HepG2 (cell line): ENCODE data around the gene ZNHIT1. TPM values are rescaled to one million over a fixed set of nuclear protein-coding genes. Genes with fewer than 3 reads are reported as not detected.
A peak's percentile ranks its signal among the peaks of the same experiment; 100 is the strongest.

Experiments used
- CREM ChIP-seq, 2 experiments: sonication (generic) in 1 of 2; formaldehyde crosslinking in 1 of 2; IDR thresholded peaks; 2 replicates each; pipeline versions ENCODE4 v1.4.0 to v1.6.1; 2016 to 2020; ENCODE audit warnings: antibody characterized with exemption in 1 of 2, mild to moderate bottlenecking in 1 of 2, missing genetic modification reagents in 1 of 2
- ELF3 ChIP-seq: IDR thresholded peaks from 2 replicates; pipeline ENCODE4 v1.6.1; 2016; ENCODE audit warnings: missing genetic modification reagents, missing compliant biosample characterization
- NFE2L2 ChIP-seq: fragments of 150-350 bp; IDR thresholded peaks from 2 replicates; pipeline ENCODE4 v1.6.1; 2014; ENCODE audit warnings: low read length
- NR2F6 ChIP-seq, 2 experiments: IDR thresholded peaks; 2 replicates each; pipeline ENCODE4 v1.6.1; 2016; ENCODE audit warnings: antibody characterized with exemption in 1 of 2, mild to moderate bottlenecking in 1 of 2
- PPARG ChIP-seq: conservative IDR thresholded peaks from 2 replicates; pipeline ENCODE4 v1.6.1; 2016; ENCODE audit warnings: missing biosample characterization, missing genetic modification reagents
- SCMH1 ChIP-seq: sonication (generic); formaldehyde crosslinking; IDR thresholded peaks from 2 replicates; pipeline ENCODE4 v1.9.0; 2021; ENCODE audit warnings: missing genetic modification reagents, mild to moderate bottlenecking, borderline replicate concordance
- SMAD1 ChIP-seq: sonication (generic); formaldehyde crosslinking; IDR thresholded peaks from 2 replicates; pipeline ENCODE4 v1.4.0; 2020; ENCODE audit warnings: missing genetic modification reagents, low read depth, mild to moderate bottlenecking, borderline replicate concordance
- SOX5 ChIP-seq: IDR thresholded peaks from 2 replicates; pipeline ENCODE4 v1.6.1; 2016; ENCODE audit warnings: borderline replicate concordance
- SRY ChIP-seq: sonication (generic); formaldehyde crosslinking; IDR thresholded peaks from 2 replicates; pipeline ENCODE4 v1.8.0; 2022; ENCODE audit warnings: mild to moderate bottlenecking, missing genetic modification reagents
- ZNF232 ChIP-seq: sonication (generic); formaldehyde crosslinking; IDR thresholded peaks from 2 replicates; pipeline ENCODE4 v1.4.0; 2020; ENCODE audit warnings: missing genetic modification reagents, borderline replicate concordance
- ZNF446 ChIP-seq: sonication (generic); formaldehyde crosslinking; IDR thresholded peaks from 2 replicates; pipeline ENCODE4 v1.5.0; 2020; ENCODE audit warnings: mild to moderate bottlenecking, missing genetic modification reagents
- ZNF674 ChIP-seq: sonication (generic); formaldehyde crosslinking; IDR thresholded peaks from 2 replicates; pipeline ENCODE4 v1.5.0; 2020; ENCODE audit warnings: low read depth, mild to moderate bottlenecking, missing genetic modification reagents
- ZSCAN30 ChIP-seq: sonication (generic); formaldehyde crosslinking; IDR thresholded peaks from 2 replicates; pipeline ENCODE4 v1.5.0; 2020; ENCODE audit warnings: mild to moderate bottlenecking, missing genetic modification reagents
- polyA plus RNA-seq, 8 experiments: library from polyadenylated mRNA; depleted of rRNA in 3 of 8; stranded (reverse) in 7 of 8; unstranded in 1 of 8; fragments of >200 nt; fragmentation: Illumina TruSeq in 4 of 8; extraction: Trizol in 4 of 8; gene quantifications; 2 replicates each; pipeline versions ENCODE4 v1.2.1 to v1.2.3, GENCODE V29; 2011 to 2016; ENCODE audit warnings: low read depth in 4 of 8, missing spikeins in 1 of 8, mixed read lengths in 1 of 8; ENCODE audit not compliant: insufficient read depth in 1 of 8
- total RNA-seq, 5 experiments: library from RNA; depleted of rRNA; stranded (reverse); fragments of >200 nt; fragmentation: Illumina TruSeq; extraction: Trizol; gene quantifications; 2 replicates each; pipeline ENCODE4 v1.2.3, GENCODE V29; 2016; ENCODE audit warnings: low read depth in 1 of 5
- TF ChIP-seq, protein P1 (sequence below): sonication (generic); formaldehyde crosslinking; IDR thresholded peaks from 2 replicates; pipeline ENCODE4 v1.5.1; 2020; ENCODE audit warnings: mild to moderate bottlenecking, missing genetic modification reagents, borderline replicate concordance
- TF ChIP-seq, protein P2 (sequence below): sonication (generic); formaldehyde crosslinking; IDR thresholded peaks from 2 replicates; pipeline ENCODE4 v1.4.0; 2020; ENCODE audit warnings: missing genetic modification reagents, borderline replicate concordance
- TF ChIP-seq, protein P3 (sequence below): IDR thresholded peaks from 2 replicates; pipeline ENCODE4 v1.6.1; 2016; ENCODE audit warnings: missing genetic modification reagents, missing compliant biosample characterization
- TF ChIP-seq, protein P4 (sequence below): sonication (generic); formaldehyde crosslinking; IDR thresholded peaks from 2 replicates; pipeline ENCODE4 v1.4.0; 2020; ENCODE audit warnings: missing genetic modification reagents

Gene ZNHIT1
- total and polyA plus RNA-seq, 2 of the 13 experiments (the other 11 are each of a cell fraction or from before 2014, with no cell fraction given): 32.5 to 64.5 TPM

DNA sequence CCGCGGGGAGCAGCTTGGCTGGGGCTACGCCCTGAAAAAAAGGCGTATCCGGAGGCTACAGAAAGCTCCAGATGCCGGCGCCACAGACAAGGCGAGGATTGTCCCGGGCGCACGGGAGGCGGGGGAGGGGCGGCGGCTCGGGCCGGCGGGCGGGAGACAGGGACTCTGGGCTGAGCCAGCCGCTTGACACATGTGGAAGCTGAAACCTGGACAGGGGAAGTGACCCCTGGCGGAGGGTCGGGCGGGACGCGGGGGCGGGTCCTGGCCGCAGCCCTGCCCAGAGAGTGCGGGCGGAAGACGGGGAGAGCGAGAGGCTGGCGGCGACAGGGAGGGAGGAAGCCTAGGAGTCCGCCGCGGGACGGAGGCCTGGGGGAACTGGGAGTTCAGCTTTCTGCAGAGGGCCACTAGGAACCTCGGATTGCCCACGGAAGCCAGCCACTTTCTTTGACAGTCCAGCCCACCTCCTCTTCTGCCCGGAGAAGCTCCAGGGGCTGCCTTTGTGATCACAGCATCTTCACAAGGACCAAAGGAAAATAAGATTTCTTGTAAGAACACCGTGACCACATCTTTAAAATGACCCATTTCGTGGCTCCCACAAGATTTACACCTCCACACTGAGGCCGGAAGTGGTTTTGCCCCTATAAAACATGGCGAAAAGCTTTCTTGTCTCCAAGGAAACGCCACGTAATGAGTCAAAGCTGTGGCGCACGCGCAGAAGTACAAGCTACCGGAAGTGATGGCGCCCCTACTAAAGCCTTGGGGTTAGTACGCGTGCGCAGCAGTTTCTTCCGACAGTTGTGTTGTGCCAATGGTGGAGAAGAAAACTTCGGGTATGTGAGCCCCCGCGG lies at the start of gene ZNHIT1, which contains the start of gene PLOD3 (continued):
- TF ChIP-seq, protein P1, sequence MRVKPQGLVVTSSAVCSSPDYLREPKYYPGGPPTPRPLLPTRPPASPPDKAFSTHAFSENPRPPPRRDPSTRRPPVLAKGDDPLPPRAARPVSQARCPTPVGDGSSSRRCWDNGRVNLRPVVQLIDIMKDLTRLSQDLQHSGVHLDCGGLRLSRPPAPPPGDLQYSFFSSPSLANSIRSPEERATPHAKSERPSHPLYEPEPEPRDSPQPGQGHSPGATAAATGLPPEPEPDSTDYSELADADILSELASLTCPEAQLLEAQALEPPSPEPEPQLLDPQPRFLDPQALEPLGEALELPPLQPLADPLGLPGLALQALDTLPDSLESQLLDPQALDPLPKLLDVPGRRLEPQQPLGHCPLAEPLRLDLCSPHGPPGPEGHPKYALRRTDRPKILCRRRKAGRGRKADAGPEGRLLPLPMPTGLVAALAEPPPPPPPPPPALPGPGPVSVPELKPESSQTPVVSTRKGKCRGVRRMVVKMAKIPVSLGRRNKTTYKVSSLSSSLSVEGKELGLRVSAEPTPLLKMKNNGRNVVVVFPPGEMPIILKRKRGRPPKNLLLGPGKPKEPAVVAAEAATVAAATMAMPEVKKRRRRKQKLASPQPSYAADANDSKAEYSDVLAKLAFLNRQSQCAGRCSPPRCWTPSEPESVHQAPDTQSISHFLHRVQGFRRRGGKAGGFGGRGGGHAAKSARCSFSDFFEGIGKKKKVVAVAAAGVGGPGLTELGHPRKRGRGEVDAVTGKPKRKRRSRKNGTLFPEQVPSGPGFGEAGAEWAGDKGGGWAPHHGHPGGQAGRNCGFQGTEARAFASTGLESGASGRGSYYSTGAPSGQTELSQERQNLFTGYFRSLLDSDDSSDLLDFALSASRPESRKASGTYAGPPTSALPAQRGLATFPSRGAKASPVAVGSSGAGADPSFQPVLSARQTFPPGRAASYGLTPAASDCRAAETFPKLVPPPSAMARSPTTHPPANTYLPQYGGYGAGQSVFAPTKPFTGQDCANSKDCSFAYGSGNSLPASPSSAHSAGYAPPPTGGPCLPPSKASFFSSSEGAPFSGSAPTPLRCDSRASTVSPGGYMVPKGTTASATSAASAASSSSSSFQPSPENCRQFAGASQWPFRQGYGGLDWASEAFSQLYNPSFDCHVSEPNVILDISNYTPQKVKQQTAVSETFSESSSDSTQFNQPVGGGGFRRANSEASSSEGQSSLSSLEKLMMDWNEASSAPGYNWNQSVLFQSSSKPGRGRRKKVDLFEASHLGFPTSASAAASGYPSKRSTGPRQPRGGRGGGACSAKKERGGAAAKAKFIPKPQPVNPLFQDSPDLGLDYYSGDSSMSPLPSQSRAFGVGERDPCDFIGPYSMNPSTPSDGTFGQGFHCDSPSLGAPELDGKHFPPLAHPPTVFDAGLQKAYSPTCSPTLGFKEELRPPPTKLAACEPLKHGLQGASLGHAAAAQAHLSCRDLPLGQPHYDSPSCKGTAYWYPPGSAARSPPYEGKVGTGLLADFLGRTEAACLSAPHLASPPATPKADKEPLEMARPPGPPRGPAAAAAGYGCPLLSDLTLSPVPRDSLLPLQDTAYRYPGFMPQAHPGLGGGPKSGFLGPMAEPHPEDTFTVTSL (CRISPR knock-in tag): no peak
- TF ChIP-seq SRY (CRISPR knock-in tag): 0 out of 2 replicates have a peak, but pooled peaks have one; percentile 4
- TF ChIP-seq, protein P2, sequence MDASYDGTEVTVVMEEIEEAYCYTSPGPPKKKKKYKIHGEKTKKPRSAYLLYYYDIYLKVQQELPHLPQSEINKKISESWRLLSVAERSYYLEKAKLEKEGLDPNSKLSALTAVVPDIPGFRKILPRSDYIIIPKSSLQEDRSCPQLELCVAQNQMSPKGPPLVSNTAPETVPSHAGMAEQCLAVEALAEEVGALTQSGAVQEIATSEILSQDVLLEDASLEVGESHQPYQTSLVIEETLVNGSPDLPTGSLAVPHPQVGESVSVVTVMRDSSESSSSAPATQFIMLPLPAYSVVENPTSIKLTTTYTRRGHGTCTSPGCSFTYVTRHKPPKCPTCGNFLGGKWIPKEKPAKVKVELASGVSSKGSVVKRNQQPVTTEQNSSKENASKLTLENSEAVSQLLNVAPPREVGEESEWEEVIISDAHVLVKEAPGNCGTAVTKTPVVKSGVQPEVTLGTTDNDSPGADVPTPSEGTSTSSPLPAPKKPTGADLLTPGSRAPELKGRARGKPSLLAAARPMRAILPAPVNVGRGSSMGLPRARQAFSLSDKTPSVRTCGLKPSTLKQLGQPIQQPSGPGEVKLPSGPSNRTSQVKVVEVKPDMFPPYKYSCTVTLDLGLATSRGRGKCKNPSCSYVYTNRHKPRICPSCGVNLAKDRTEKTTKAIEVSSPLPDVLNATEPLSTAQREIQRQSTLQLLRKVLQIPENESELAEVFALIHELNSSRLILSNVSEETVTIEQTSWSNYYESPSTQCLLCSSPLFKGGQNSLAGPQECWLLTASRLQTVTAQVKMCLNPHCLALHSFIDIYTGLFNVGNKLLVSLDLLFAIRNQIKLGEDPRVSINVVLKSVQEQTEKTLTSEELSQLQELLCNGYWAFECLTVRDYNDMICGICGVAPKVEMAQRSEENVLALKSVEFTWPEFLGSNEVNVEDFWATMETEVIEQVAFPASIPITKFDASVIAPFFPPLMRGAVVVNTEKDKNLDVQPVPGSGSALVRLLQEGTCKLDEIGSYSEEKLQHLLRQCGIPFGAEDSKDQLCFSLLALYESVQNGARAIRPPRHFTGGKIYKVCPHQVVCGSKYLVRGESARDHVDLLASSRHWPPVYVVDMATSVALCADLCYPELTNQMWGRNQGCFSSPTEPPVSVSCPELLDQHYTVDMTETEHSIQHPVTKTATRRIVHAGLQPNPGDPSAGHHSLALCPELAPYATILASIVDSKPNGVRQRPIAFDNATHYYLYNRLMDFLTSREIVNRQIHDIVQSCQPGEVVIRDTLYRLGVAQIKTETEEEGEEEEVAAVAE (CRISPR knock-in tag): peak; percentile 71; the same call in 1 of the 2 replicates
- TF ChIP-seq ZNF232: 0 out of 2 replicates have a peak, but pooled peaks have one; percentile 77
- TF ChIP-seq ELF3 (CRISPR knock-in tag): peak; percentile 55
- TF ChIP-seq CREM (IDR thresholded peaks at IDR 0.05): peak; percentile 92
- no peak for TF ChIP-seq CREM (CRISPR knock-in tag; IDR thresholded peaks at IDR 0.05)
- TF ChIP-seq, protein P3, sequence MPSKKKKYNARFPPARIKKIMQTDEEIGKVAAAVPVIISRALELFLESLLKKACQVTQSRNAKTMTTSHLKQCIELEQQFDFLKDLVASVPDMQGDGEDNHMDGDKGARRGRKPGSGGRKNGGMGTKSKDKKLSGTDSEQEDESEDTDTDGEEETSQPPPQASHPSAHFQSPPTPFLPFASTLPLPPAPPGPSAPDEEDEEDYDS (CRISPR knock-in tag): peak; percentile 74; the same call in 1 of the 2 replicates
- TF ChIP-seq SOX5 (CRISPR knock-in tag): 0 out of 2 replicates have a peak, but pooled peaks have one; percentile 22
- TF ChIP-seq NR2F6 (IDR thresholded peaks at IDR 0.05): no peak
- TF ChIP-seq NR2F6 (CRISPR knock-in tag; IDR thresholded peaks at IDR 0.05): peak; percentile 79; the same call in 1 of the 2 replicates
- TF ChIP-seq SMAD1 (CRISPR knock-in tag): no peak
- TF ChIP-seq PPARG: no peak
- TF ChIP-seq ZNF446 (CRISPR knock-in tag): no peak
- TF ChIP-seq NFE2L2: no peak
- no peak for TF ChIP-seq SCMH1 (CRISPR knock-in tag)
- TF ChIP-seq ZNF674 (CRISPR knock-in tag): no peak
- TF ChIP-seq ZSCAN30: no peak
- TF ChIP-seq, protein P4, sequence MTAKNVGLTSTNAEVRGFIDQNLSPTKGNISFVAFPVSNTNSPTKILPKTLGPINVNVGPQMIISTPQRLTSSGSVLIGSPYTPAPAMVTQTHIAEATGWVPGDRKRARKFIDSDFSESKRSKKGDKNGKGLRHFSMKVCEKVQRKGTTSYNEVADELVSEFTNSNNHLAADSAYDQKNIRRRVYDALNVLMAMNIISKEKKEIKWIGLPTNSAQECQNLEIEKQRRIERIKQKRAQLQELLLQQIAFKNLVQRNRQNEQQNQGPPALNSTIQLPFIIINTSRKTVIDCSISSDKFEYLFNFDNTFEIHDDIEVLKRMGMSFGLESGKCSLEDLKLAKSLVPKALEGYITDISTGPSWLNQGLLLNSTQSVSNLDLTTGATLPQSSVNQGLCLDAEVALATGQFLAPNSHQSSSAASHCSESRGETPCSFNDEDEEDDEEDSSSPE (CRISPR knock-in tag): peak; percentile 80
